Left ventricle myocardium inferior (tissue), 1 donor: ENCODE results near the gene PDILT. TPM values are rescaled to one million over a fixed set of nuclear protein-coding genes. Genes with fewer than 3 reads are reported as not detected.

Experiments used
- DNase-seq: peaks from one replicate; pipeline ENCODE4 v3.0.0-alpha.2; 2020
- H3K27ac ChIP-seq: fragments of 200-600 bp; replicated peaks from 2 replicates; pipeline ENCODE4 v1.8.0; 2021
- H3K27me3 ChIP-seq: fragments of 200-600 bp; 2 replicates; pipeline ENCODE4 v1.8.0; 2021; ENCODE audit warnings: low read depth
- H3K36me3 ChIP-seq: fragments of 200-600 bp; 2 replicates; pipeline ENCODE4 v1.8.0; 2021
- H3K4me1 ChIP-seq: fragments of 200-600 bp; 2 replicates; pipeline ENCODE4 v1.8.0; 2021
- H3K4me3 ChIP-seq: fragments of 200-600 bp; 2 replicates; pipeline ENCODE4 v1.8.0; 2021; ENCODE audit warnings: mild to moderate bottlenecking, moderate library complexity
- H3K9me3 ChIP-seq: fragments of 200-600 bp; replicated peaks from 2 replicates; pipeline ENCODE4 v1.8.0; 2021
- intact Hi-C: fragments of 100-400 bp; cut with micrococcal nuclease; formaldehyde crosslinking; loops from one replicate; pipeline ENCODE4 v1.11.0; 2022
- total RNA-seq: library from RNA; stranded (reverse); fragmentation: NEBNext Ultra II Directional; extraction: Animal tissue kit (Norgen Biotek cat#: 25700); gene quantifications from one replicate; pipeline ENCODE4 v1.2.1, GENCODE V29; 2021
- TF ChIP-seq, protein P1 (sequence below): fragments of 200-600 bp; IDR thresholded peaks from 2 replicates; pipeline ENCODE4 v1.8.0; 2021; ENCODE audit warnings: antibody characterized with exemption, mild to moderate bottlenecking, borderline replicate concordance
- donor health status: DM: no; HTN: yes; CAD: no; lungs with severe emphysema.

The PDILT gene
- total RNA-seq, 1 donor from 2014 or later = not detected

DNA sequence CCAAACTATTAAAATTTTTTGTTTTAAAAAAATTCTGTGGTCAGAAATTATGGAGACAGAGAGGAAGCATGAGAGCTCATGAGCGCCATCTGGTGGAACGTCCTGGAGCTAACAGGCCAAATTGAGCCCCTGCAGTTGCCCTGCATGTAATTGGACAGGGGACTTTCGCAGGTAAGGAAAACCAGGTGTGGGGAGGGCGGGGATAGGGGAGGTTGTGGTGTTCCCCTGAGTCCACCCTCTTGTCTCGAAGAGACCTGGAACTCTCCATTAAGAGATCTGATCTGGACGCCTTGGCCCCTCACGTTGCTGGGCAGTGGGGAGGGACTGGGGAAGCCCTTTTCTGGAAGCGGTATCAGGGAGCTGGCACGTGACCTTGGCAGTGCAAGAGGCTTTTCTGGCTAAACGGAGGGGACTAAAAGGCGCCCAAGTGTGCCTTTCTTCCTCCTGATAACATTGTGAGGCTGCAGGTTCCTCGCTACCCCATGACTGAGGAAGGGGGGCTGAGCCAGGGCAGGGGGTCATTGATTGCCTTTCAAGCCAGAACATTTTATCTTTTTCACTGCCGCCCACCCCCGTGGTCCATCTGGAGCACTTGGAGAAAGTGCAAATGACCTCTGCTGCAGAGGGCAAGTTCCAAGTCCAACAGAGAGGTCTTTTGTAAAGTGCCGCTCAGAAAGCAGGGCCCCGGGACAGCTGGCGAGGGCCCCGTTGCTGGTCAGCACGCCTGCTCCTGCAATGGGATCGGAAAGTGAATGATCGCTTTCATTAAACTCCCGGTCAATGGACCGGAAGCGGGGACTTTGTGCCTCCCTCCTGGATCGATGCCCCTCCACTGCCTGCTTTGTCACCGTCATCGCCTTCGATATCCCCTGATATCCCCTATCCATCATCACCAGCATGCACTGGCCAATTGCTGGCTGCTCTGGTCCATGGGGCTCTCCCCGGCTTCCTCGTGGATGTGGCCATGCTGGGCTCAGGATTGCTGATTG, 18.4 kb downstream of the PDILT start:
- TF ChIP-seq, protein P1, sequence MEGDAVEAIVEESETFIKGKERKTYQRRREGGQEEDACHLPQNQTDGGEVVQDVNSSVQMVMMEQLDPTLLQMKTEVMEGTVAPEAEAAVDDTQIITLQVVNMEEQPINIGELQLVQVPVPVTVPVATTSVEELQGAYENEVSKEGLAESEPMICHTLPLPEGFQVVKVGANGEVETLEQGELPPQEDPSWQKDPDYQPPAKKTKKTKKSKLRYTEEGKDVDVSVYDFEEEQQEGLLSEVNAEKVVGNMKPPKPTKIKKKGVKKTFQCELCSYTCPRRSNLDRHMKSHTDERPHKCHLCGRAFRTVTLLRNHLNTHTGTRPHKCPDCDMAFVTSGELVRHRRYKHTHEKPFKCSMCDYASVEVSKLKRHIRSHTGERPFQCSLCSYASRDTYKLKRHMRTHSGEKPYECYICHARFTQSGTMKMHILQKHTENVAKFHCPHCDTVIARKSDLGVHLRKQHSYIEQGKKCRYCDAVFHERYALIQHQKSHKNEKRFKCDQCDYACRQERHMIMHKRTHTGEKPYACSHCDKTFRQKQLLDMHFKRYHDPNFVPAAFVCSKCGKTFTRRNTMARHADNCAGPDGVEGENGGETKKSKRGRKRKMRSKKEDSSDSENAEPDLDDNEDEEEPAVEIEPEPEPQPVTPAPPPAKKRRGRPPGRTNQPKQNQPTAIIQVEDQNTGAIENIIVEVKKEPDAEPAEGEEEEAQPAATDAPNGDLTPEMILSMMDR = peak; percentile 86
- Histone ChIP-seq H3K4me1 (peaks cover 3% of the 10 kb centered on the region), H3K4me3 (peak overlapping the region; percentile 11), H3K27me3 (peaks cover 11% of the 10 kb centered on the region), H3K9me3 (no peaks in the 10 kb centered on the region), H3K27ac (peak overlapping the region; percentile 22), H3K36me3 (no peaks in the 10 kb centered on the region)
- intact Hi-C loops = loop anchor here (10.0 kb wide), 1 partner anchor 481 kb away; no protein-coding TSS in a partner anchor
- peak; percentile 59 for DNase-seq

DNA sequence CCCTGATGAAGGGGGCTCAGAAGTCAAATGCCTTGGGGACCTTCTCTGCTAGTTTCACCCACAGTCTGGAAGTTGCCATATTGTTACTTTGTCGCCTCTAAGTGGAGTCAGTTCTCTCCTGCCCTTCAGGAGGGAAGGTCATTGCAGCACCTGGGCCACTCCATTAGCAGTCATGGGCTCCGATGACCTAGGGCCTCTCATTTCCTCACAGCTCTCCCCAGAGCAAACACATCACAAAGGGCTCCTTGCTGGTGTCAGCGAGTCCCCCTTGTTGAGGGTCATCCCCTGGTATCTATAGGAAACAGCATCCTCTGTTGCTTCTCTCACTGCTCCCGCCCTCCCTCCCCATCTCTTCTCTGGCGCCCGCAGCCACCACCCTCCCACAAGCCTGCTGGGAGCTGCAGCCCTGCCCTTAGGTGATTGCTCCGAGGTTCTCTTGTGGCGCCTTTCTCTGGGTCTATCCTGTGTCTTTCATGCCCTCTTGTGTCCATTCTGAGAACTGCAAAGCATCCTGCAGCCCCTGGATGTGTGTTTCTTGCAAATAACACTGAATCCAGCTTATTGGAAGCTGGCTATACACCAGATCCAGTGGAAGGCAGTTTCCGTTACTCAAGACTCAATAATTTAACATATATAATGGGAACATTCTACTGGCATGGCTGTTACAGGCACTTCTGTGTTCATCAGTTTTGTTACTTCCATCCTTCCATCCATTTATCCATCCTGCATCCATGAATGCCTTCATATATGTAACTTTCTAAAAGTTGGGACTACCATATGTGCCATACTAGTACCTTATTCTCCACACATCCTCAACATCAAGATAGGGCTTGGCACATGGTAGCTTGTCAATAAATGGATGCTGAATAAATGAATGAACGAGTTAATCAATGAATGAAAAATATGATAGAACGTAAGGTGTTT, 21.2 kb downstream of the PDILT start:
- peak; percentile 19 for DNase-seq
- no peak overlapping the region for H3K4me3 ChIP-seq
- H3K36me3 ChIP-seq = no peaks in the 10 kb centered on the region
- TF ChIP-seq, protein P1 = peak; percentile 85
- peaks cover 3% of the 10 kb centered on the region for H3K4me1 ChIP-seq
- H3K27me3 ChIP-seq = peaks cover 38% of the 10 kb centered on the region
- intact Hi-C loops = loop anchor here (10.0 kb wide), 1 partner anchor 479 kb away; no protein-coding TSS in a partner anchor
- H3K9me3 ChIP-seq = no peaks in the 10 kb centered on the region
- H3K27ac ChIP-seq = no peak overlapping the region

DNA sequence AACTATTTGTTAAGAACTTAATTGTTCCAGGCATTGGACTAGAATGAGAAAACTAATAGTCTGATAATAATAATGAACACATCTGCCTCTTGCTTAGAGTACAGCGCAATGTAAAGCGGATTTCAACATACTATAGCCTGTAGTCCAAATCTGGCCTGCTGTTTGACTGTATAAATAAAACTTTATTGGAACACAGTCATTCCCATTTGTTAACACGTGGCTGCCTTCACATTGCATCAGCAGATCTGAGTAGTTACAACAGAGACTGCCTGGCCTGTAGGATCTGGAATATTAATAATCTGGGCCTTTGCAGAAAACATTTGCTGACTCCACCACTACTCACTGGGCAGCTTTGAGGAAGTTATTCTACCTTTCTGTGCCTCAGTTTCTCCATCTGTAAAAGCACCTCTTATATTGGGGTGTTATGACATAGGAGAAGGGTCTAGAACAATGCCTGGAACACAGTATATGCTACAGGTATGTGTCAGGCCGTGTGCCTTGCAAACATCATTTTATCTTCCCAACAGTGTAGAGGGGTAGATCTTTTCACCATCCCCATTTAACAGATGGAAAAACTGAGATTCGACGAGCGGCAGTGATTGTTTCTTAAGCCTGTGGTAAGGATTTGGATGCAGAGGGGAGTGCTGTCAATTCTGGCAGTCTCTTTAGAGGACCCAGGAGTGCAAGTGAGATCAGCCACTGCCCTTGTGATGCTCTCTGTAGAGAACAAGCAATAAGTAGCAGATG, 22.2 kb downstream of the PDILT start:
- H3K9me3 ChIP-seq = no peaks in the 10 kb centered on the region
- no peak for DNase-seq
- no peak overlapping the region for H3K27ac ChIP-seq
- intact Hi-C loops = loop anchor here (10.0 kb wide), 1 partner anchor 478 kb away; no protein-coding TSS in a partner anchor
- H3K27me3 ChIP-seq = peaks cover 48% of the 10 kb centered on the region
- TF ChIP-seq, protein P1 = no peak
- H3K36me3 ChIP-seq = no peaks in the 10 kb centered on the region
- H3K4me3 ChIP-seq = no peak overlapping the region
- H3K4me1 ChIP-seq = peaks cover 3% of the 10 kb centered on the region

DNA sequence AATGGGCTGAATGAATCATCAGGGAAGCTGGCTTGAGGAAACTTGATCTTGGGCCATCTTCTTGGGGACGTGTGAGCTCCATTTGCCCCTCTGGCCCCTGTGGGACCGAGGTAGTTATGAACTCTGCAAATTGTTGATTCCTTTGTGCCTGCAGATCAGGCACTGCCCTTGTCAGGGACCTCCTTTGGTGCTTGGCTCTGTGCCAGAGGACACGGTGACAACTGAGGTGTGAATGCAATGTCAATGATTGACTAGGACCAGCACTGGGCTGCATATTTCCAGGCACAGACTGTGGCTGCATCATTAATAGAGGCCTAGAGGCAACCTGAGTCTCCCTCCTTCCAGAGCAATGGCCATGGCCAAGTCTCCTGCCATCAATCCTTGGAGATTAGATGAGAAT, 23.8 kb downstream of the PDILT start:
- Histone ChIP-seq H3K4me1 (peaks cover 3% of the 10 kb centered on the region), H3K9me3 (no peaks in the 10 kb centered on the region), H3K36me3 (no peaks in the 10 kb centered on the region), H3K27me3 (peaks cover 56% of the 10 kb centered on the region), H3K4me3 (no peak overlapping the region), H3K27ac (no peak overlapping the region)
- no peak for DNase-seq
- intact Hi-C loops = loop anchor here (10.0 kb wide), 1 partner anchor 476 kb away; no protein-coding TSS in a partner anchor
- TF ChIP-seq, protein P1 = no peak
